IMR-90 (cell line): ENCODE results near the gene HOXB7. TPM values are rescaled to one million over a fixed set of nuclear protein-coding genes. Genes with fewer than 3 reads are reported as not detected.

Source experiments
- ATAC-seq: fragments of 200-7000 bp; cut with Tn5 transposase; 2 replicates; pipeline ENCODE4 v1.9.1; 2020; ENCODE audit warnings: low read depth, mild to moderate bottlenecking, moderate library complexity
- BruUV-seq: library from RNA; stranded (reverse); fragments of 400-500 nt; replicated peaks from 2 replicates; lab custom pipeline; 2021; lab: Mats Ljungman, UMichigan
- CTCF ChIA-PET: fragments of 300-600 bp; formaldehyde crosslinking; extraction: SDS; loops from one replicate; lab custom pipeline; 2021; ENCODE audit warnings: antibody characterized with exemption; lab: Yijun Ruan, JAX
- POLR2A ChIA-PET: fragments of 300-600 bp; sonication (Branson Sonifier 250); formaldehyde crosslinking; loops from one replicate; lab custom pipeline; 2022; ENCODE audit warnings: antibody characterized with exemption; ENCODE audit not compliant: unreplicated experiment; lab: Charles Lee
- DNase-seq: peaks from one replicate; pipeline ENCODE4 v3.0.0; 2013
- H2AFZ ChIP-seq: replicated peaks from 2 replicates; pipeline ENCODE3; 2013; ENCODE audit warnings: low read length, mild to moderate bottlenecking; ENCODE audit not compliant: poor library complexity
- H2AK5ac ChIP-seq: 2 replicates; pipeline ENCODE4 v1.6.1; 2013; ENCODE audit warnings: low read depth, low read length, inconsistent platforms
- H2AK9ac ChIP-seq: replicated peaks from 2 replicates; pipeline ENCODE3; 2013; ENCODE audit warnings: mild to moderate bottlenecking, low read depth, low read length, moderate library complexity; ENCODE audit not compliant: poor library complexity
- H2BK120ac ChIP-seq: 2 replicates; pipeline ENCODE4 v1.6.1; 2013; ENCODE audit warnings: low read depth, low read length, inconsistent platforms
- H2BK15ac ChIP-seq: 3 replicates; pipeline ENCODE4 v1.6.1; 2013; ENCODE audit warnings: low read depth, low read length, inconsistent platforms
- H2BK20ac ChIP-seq: 2 replicates; pipeline ENCODE4 v1.6.1; 2013; ENCODE audit warnings: low read depth, mild to moderate bottlenecking, inconsistent platforms, low read length, moderate library complexity
- H2BK5ac ChIP-seq: 2 replicates; pipeline ENCODE4 v1.6.1; 2013; ENCODE audit warnings: mild to moderate bottlenecking, low read depth, low read length, inconsistent platforms; ENCODE audit not compliant: poor library complexity, severe bottlenecking
- H3K14ac ChIP-seq: replicated peaks from 2 replicates; pipeline ENCODE4 v1.6.1; 2013; ENCODE audit warnings: low read depth, low read length, inconsistent platforms
- H3K18ac ChIP-seq: 2 replicates; pipeline ENCODE4 v1.6.1; 2013; ENCODE audit warnings: low read depth, low read length, control low read depth
- H3K23ac ChIP-seq: 2 replicates; pipeline ENCODE4 v1.6.1; 2013; ENCODE audit warnings: low read depth, low read length, inconsistent platforms
- H3K27ac ChIP-seq: 2 replicates; pipeline ENCODE4 v1.5.1; 2013; ENCODE audit warnings: mild to moderate bottlenecking, control low read depth, low read length; ENCODE audit not compliant: insufficient read depth
- H3K27me3 ChIP-seq: 2 replicates; pipeline ENCODE4 v1.6.1; 2013; ENCODE audit warnings: low read length; ENCODE audit not compliant: control insufficient read depth, insufficient read depth
- H3K36me3 ChIP-seq: 2 replicates; pipeline ENCODE4 v1.6.1; 2013; ENCODE audit warnings: low read length, mixed read lengths; ENCODE audit not compliant: control insufficient read depth, insufficient read depth
- H3K4ac ChIP-seq: 2 replicates; pipeline ENCODE4 v1.6.1; 2013; ENCODE audit warnings: low read depth, low read length, inconsistent platforms
- H3K4me1 ChIP-seq: 2 replicates; pipeline ENCODE4 v1.6.1; 2013; ENCODE audit warnings: low read length, mixed read lengths; ENCODE audit not compliant: control insufficient read depth, insufficient read depth
- H3K4me2 ChIP-seq: 2 replicates; pipeline ENCODE4 v1.6.1; 2013; ENCODE audit warnings: low read depth, mild to moderate bottlenecking, control low read depth, low read length, moderate library complexity
- H3K4me3 ChIP-seq: 2 replicates; pipeline ENCODE4 v1.5.1; 2013; ENCODE audit warnings: low read depth, mild to moderate bottlenecking, control low read depth, low read length, moderate library complexity; ENCODE audit not compliant: insufficient read depth
- H3K56ac ChIP-seq: 2 replicates; pipeline ENCODE4 v1.6.1; 2013; ENCODE audit warnings: low read length, inconsistent platforms; ENCODE audit not compliant: insufficient read depth; ENCODE audit errors: extremely low read depth
- H3K79me1 ChIP-seq, 2 experiments: 2 replicates each; pipeline ENCODE4 v1.6.1; 2013; ENCODE audit warnings: low read length in 2 of 2, inconsistent platforms in 1 of 2, low read depth in 1 of 2
- H3K9ac ChIP-seq: 2 replicates; pipeline ENCODE4 v1.6.1; 2013; ENCODE audit warnings: low read depth, low read length, control low read depth
- H3K9me1 ChIP-seq: 2 replicates; pipeline ENCODE4 v1.6.1; 2013; ENCODE audit warnings: low read length, inconsistent platforms; ENCODE audit not compliant: insufficient read depth
- H3K9me3 ChIP-seq: 2 replicates; pipeline ENCODE4 v1.6.1; 2013; ENCODE audit warnings: low read length; ENCODE audit not compliant: control insufficient read depth, insufficient read depth
- H4K20me1 ChIP-seq: 2 replicates; pipeline ENCODE4 v1.6.1; 2013; ENCODE audit warnings: low read length, inconsistent platforms; ENCODE audit not compliant: insufficient read depth
- H4K5ac ChIP-seq: 2 replicates; pipeline ENCODE4 v1.6.1; 2013; ENCODE audit warnings: mild to moderate bottlenecking, low read depth, low read length, control low read depth
- H4K8ac ChIP-seq, 2 experiments: 2 replicates each; pipeline ENCODE4 v1.6.1; 2013; ENCODE audit warnings: low read depth in 2 of 2, low read length in 2 of 2, control low read depth in 1 of 2, inconsistent platforms in 1 of 2
- H4K91ac ChIP-seq: 2 replicates; pipeline ENCODE4 v1.6.1; 2013; ENCODE audit warnings: low read depth, low read length, inconsistent platforms; ENCODE audit not compliant: insufficient read depth
- BHLHE40 ChIP-seq: fragments of 150-350 bp; IDR thresholded peaks from 2 replicates; pipeline ENCODE4 v1.6.1; 2016; ENCODE audit warnings: mild to moderate bottlenecking, low read depth, low read length
- CEBPB ChIP-seq: IDR thresholded peaks from 2 replicates; pipeline ENCODE4 v1.6.1; 2012; ENCODE audit warnings: low read depth, low read length, improper control_type of control experiment
- CHD1 ChIP-seq: IDR thresholded peaks from 2 replicates; pipeline ENCODE4 v1.6.1; 2012; ENCODE audit warnings: low read depth, low read length, improper control_type of control experiment
- CTCF ChIP-seq: conservative IDR thresholded peaks from 2 replicates; pipeline ENCODE4 v1.5.1; 2012; ENCODE audit warnings: mild to moderate bottlenecking, low read depth, low read length, improper control_type of control experiment
- ELK1 ChIP-seq: fragments of 150-350 bp; IDR thresholded peaks from 2 replicates; pipeline ENCODE4 v1.6.1; 2016; ENCODE audit warnings: low read depth, mild to moderate bottlenecking, low read length, moderate library complexity, borderline replicate concordance
- FOS ChIP-seq: fragments of 150-350 bp; IDR thresholded peaks from 2 replicates; pipeline ENCODE4 v1.6.1; 2016; ENCODE audit warnings: low read depth, low read length
- MAFK ChIP-seq: IDR thresholded peaks from 2 replicates; pipeline ENCODE4 v1.6.1; 2012; ENCODE audit warnings: low read depth, low read length, improper control_type of control experiment
- MAZ ChIP-seq: IDR thresholded peaks from 2 replicates; pipeline ENCODE4 v1.6.1; 2012; ENCODE audit warnings: low read depth, mild to moderate bottlenecking, low read length, improper control_type of control experiment, moderate library complexity, borderline replicate concordance
- MXI1 ChIP-seq: IDR thresholded peaks from 2 replicates; pipeline ENCODE4 v1.6.1; 2012; ENCODE audit warnings: low read depth, mild to moderate bottlenecking, low read length, moderate library complexity, borderline replicate concordance
- NFE2L2 ChIP-seq: fragments of 150-350 bp; IDR thresholded peaks from 2 replicates; pipeline ENCODE4 v1.6.1; 2016; ENCODE audit warnings: low read depth, mild to moderate bottlenecking, low read length
- POLR2A ChIP-seq: IDR thresholded peaks from 2 replicates; pipeline ENCODE4 v1.6.1; 2012; ENCODE audit warnings: mild to moderate bottlenecking, low read depth, low read length
- RAD21 ChIP-seq: IDR thresholded peaks from 2 replicates; pipeline ENCODE4 v1.6.1; 2012; ENCODE audit warnings: low read length, improper control_type of control experiment
- RCOR1 ChIP-seq: IDR thresholded peaks from 2 replicates; pipeline ENCODE4 v1.6.1; 2012; ENCODE audit warnings: mild to moderate bottlenecking, low read length, improper control_type of control experiment; ENCODE audit not compliant: insufficient replicate concordance
- RFX5 ChIP-seq: IDR thresholded peaks from 2 replicates; pipeline ENCODE4 v1.8.0; 2012; ENCODE audit warnings: low read depth, mild to moderate bottlenecking, low read length, moderate library complexity
- SMC3 ChIP-seq: fragments of 150-350 bp; IDR thresholded peaks from 2 replicates; pipeline ENCODE4 v1.6.1; 2016; ENCODE audit warnings: low read depth, mild to moderate bottlenecking, antibody characterized with exemption, low read length, moderate library complexity
- USF2 ChIP-seq: fragments of 150-350 bp; IDR thresholded peaks from 2 replicates; pipeline ENCODE4 v1.6.1; 2017; ENCODE audit warnings: mild to moderate bottlenecking, antibody characterized with exemption, low read length, low read depth
- WGBS, 2 experiments: methylation state at CpG; one replicate each; pipeline versions ENCODE4 v1.1.5 to v1.1.7; 2013; ENCODE audit warnings: missing lambda C conversion rate in 2 of 2; ENCODE audit not compliant: insufficient read length in 1 of 2; ENCODE audit errors: extremely low coverage in 2 of 2; 5-methylcytosine and 5-hydroxymethylcytosine counted together
- dilution Hi-C: fragments of 300-500 bp; cut with HindIII; formaldehyde crosslinking; loops from one replicate; pipeline ENCODE4 v1.14.3; 2018; ENCODE audit warnings: low sequenced_read_pairs; ENCODE audit not compliant: unreplicated experiment
- in situ Hi-C: fragments of 300-500 bp; cut with MboI; formaldehyde crosslinking; loops from 3 replicates; pipeline ENCODE4 v1.14.3; 2019; ENCODE audit warnings: low sequenced_read_pairs, inconsistent platforms, mixed read lengths
- intact Hi-C: fragments of 100-400 bp; cut with micrococcal nuclease; formaldehyde crosslinking; loops from 2 replicates; pipeline ENCODE4 v1.10.0; 2022
- polyA plus RNA-seq, 3 experiments: library from polyadenylated mRNA; depleted of rRNA; stranded (reverse); fragments of >200 nt; gene quantifications; 2 replicates each; pipeline ENCODE4 v1.2.3, GENCODE V29; 2012; ENCODE audit warnings: low replicate concordance in 1 of 3
- total RNA-seq: library from RNA; depleted of rRNA; stranded (reverse); fragments of >200 nt; gene quantifications from 2 replicates; pipeline ENCODE4 v1.2.3, GENCODE V29; 2012

The HOXB7 gene
- total and polyA plus RNA-seq, 2 of the 4 experiments (the other 2 are of a cell fraction): 1.8 to 6.7 TPM

GRCh38 chr17:48611213-48611612, 396 bp upstream of the HOXB7 start:
- Histone ChIP-seq H3K79me1 (peaks cover 9 to 40% of the 10 kb centered on the region in 2 experiments; a peak in 3 of 4 replicates), H2AK5ac (no peak overlapping the region; the same call in 1 of the 2 replicates), H3K4me2 (peak overlapping the region; percentile 91), H3K18ac (peak overlapping the region; percentile 53), H4K20me1 (no peaks in the 10 kb centered on the region), H3K4me3 (peak overlapping the region; percentile 61), H3K9me1 (0 out of 2 replicates have a peak, but pooled peaks cover 3% of the 10 kb centered on the region), H2BK15ac (peak overlapping the region; percentile 52; the same call in 1 of the 3 replicates), H3K27me3 (peaks cover 11% of the 10 kb centered on the region), H3K9ac (peak overlapping the region; percentile 97), H4K91ac (peak overlapping the region; percentile 67), H4K5ac (peak overlapping the region; percentile 51), H2AFZ (peak overlapping the region; percentile 94), H3K4me1 (peaks cover 14% of the 10 kb centered on the region), H3K14ac (peak overlapping the region; percentile 69), H3K56ac (peak overlapping the region; percentile 76; the same call in 1 of the 2 replicates), H4K8ac (peak overlapping the region; percentile 93 to 95), H2AK9ac (peak overlapping the region; percentile 56), H3K27ac (peak overlapping the region; percentile 93), H2BK120ac (peak overlapping the region; percentile 77), H2BK20ac (0 out of 2 replicates have a peak overlapping the region, but pooled peaks have one; percentile 42), H3K9me3 (no peaks in the 10 kb centered on the region), H2BK5ac (peak overlapping the region; percentile 87), H3K36me3 (peaks cover 7% of the 10 kb centered on the region), H3K23ac (peak overlapping the region; percentile 87), H3K4ac (peak overlapping the region; percentile 82)
- intact Hi-C loops: no loop called here
- no peak for TF ChIP-seq FOS
- no peak for TF ChIP-seq MXI1
- no peak for TF ChIP-seq SMC3
- no peak for TF ChIP-seq CHD1
- TF ChIP-seq BHLHE40: no peak
- TF ChIP-seq MAFK: no peak
- no peak for TF ChIP-seq CEBPB
- TF ChIP-seq POLR2A: no peak
- TF ChIP-seq ELK1: no peak
- no peak for TF ChIP-seq NFE2L2
- no peak for TF ChIP-seq USF2
- TF ChIP-seq RFX5: no peak
- no peak for TF ChIP-seq MAZ
- TF ChIP-seq CTCF: no peak
- no peak for TF ChIP-seq RAD21
- TF ChIP-seq RCOR1: no peak
- peak; percentile 2 for ATAC-seq
- ChIA-PET POLR2A (no interaction called here), CTCF (no interaction called here)
- WGBS, 2 experiments: no CpG with 5 or more reads among the region's 22 CpGs
- in situ Hi-C loops: no loop called here
- DNase-seq: peak; percentile 43
- BruUV-seq: no TSS peak
- dilution Hi-C loops: no loop called here
